Superior temporal gyrus (tissue), 1 donor: ENCODE results near the gene ZNF444.
"Not testable (repeated sequence)": the region's sequence is repeated elsewhere in the genome, so short reads cannot be mapped to it uniquely, and the experiment has no call there.

Experiments used
- DNase-seq: peaks from one replicate; pipeline ENCODE4 v3.0.0-alpha.2; 2016; ENCODE audit errors: extremely low spot score

ZNF444 gene

GRCh38 chr19:56140583-56141416, at the start of gene ZNF444:
Gene ZNF444, plus strand, starts transcription at chr19:56141287. Its CDS starts 5,625 bp downstream, at chr19:56146912.
- DNase-seq = peak; percentile 100

- DNase-seq = no peak
Measured at GRCh38 chr19:56091751-56092546, 49.1 kb upstream of the ZNF444 start.

GRCh38 chr19:56092685-56093631, 48.1 kb upstream of the ZNF444 start:
- DNase-seq = no peak

- DNase-seq = no peak
Measured at GRCh38 chr19:56094449-56094848, 46.6 kb upstream of the ZNF444 start.

GRCh38 chr19:56096665-56097064, 44.4 kb upstream of the ZNF444 start:
- DNase-seq = no peak

- DNase-seq = no peak
Measured at GRCh38 chr19:56097306-56097705, 43.8 kb upstream of the ZNF444 start.

- no peak for DNase-seq
Measured at GRCh38 chr19:56097776-56098175, 43.3 kb upstream of the ZNF444 start.

GRCh38 chr19:56098237-56098636, 42.9 kb upstream of the ZNF444 start:
- not testable (repeated sequence) for DNase-seq

GRCh38 chr19:56098731-56099568, 42.1 kb upstream of the ZNF444 start:
- no peak for DNase-seq

GRCh38 chr19:56099638-56100539, 41.2 kb upstream of the ZNF444 start:
- no peak for DNase-seq

GRCh38 chr19:56101095-56101494, 40.0 kb upstream of the ZNF444 start:
- no peak for DNase-seq

- no peak for DNase-seq
Measured at GRCh38 chr19:56101746-56102535, 39.1 kb upstream of the ZNF444 start.

GRCh38 chr19:56103027-56103614, 38.0 kb upstream of the ZNF444 start:
- no peak for DNase-seq

- no peak for DNase-seq
Measured at GRCh38 chr19:56104423-56104822, 36.7 kb upstream of the ZNF444 start.

GRCh38 chr19:56105090-56105701, 35.9 kb upstream of the ZNF444 start:
- peak; percentile 41 for DNase-seq

- DNase-seq = not testable (repeated sequence)
Measured at GRCh38 chr19:56105831-56106396, 35.2 kb upstream of the ZNF444 start.

- DNase-seq = no peak
Measured at GRCh38 chr19:56106397-56106849, 34.7 kb upstream of the ZNF444 start.

- no peak for DNase-seq
Measured at GRCh38 chr19:56106993-56107392, 34.1 kb upstream of the ZNF444 start.
